ENCODE data around the gene NUDT16L1. TPM values are rescaled to one million over a fixed set of nuclear protein-coding genes. Genes with fewer than 3 reads are reported as not detected.

The NUDT16L1 gene
- total and polyA plus RNA-seq, 2 donors (not counting 1 experiment from before 2014, with no cell fraction given) = 14.0 to 21.5 TPM

DNA sequence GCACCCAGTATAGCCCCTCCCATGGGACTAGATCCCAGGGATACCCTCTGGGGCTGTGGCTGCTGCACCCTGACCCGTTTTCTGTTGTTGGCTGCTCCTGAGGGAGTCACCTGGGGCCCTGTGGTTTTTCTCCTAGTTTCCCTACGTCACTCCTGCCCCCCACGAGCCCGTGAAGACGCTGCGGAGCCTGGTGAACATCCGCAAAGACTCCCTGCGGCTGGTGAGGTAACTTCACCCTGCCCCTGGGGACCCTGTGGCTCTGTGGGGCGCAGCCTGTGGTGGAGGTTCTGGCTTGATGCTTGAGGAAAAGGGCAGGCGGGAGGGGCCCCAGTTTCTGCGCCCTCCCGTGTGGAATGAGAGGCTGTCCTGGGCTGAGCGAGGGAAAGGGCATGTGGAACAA is 41.5 kb upstream of the NUDT16L1 start:
- no peaks in the 10 kb centered on the region for H3K27me3 ChIP-seq (ENCODE audit: control insufficient read depth, insufficient read depth, low read length)
- H2AFZ ChIP-seq (ENCODE audit: low read length) = no peak overlapping the region
- H3K79me2 ChIP-seq (ENCODE audit: control insufficient read depth, insufficient read depth, low read length) = peaks cover 6% of the 10 kb centered on the region
- H3K27ac ChIP-seq (ENCODE audit: insufficient read depth, low read length) = no peak overlapping the region
- H3K4me1 ChIP-seq (ENCODE audit: control insufficient read depth, extremely low read depth, insufficient read depth, low read length) = no peaks in the 10 kb centered on the region
- peaks cover 15% of the 10 kb centered on the region for H3K36me3 ChIP-seq (ENCODE audit: control insufficient read depth, insufficient read depth, low read length)
- H3K4me3 ChIP-seq (replicated peaks in 1 of 4; ENCODE audit: control extremely low read depth in 1 of 4, insufficient read depth in 1 of 4, low read depth in 3 of 4, low read length in 4 of 4) = no peak overlapping the region
- H3K9ac ChIP-seq (ENCODE audit: insufficient read depth, low read length) = no peak overlapping the region
- H3K4me2 ChIP-seq (ENCODE audit: extremely low read depth, insufficient read depth, low read length) = no peak overlapping the region
- DNase-seq (ENCODE audit: low read depth in 2 of 2) = no peak
- TF ChIP-seq, protein P1, sequence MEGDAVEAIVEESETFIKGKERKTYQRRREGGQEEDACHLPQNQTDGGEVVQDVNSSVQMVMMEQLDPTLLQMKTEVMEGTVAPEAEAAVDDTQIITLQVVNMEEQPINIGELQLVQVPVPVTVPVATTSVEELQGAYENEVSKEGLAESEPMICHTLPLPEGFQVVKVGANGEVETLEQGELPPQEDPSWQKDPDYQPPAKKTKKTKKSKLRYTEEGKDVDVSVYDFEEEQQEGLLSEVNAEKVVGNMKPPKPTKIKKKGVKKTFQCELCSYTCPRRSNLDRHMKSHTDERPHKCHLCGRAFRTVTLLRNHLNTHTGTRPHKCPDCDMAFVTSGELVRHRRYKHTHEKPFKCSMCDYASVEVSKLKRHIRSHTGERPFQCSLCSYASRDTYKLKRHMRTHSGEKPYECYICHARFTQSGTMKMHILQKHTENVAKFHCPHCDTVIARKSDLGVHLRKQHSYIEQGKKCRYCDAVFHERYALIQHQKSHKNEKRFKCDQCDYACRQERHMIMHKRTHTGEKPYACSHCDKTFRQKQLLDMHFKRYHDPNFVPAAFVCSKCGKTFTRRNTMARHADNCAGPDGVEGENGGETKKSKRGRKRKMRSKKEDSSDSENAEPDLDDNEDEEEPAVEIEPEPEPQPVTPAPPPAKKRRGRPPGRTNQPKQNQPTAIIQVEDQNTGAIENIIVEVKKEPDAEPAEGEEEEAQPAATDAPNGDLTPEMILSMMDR (conservative IDR thresholded peaks at IDR 0.05 in 1 of 2, IDR thresholded peaks at IDR 0.05 in 1 of 2; ENCODE audit: low read depth in 1 of 2, low read length in 2 of 2) = no peak
- TF ChIP-seq EZH2 (IDR thresholded peaks at IDR 0.05; ENCODE audit: low read length, missing control alignments) = no peak
- H3K9me3 ChIP-seq (ENCODE audit: control insufficient read depth, insufficient read depth, low read depth, low read length) = no peaks in the 10 kb centered on the region
- no peaks in the 10 kb centered on the region for H4K20me1 ChIP-seq (ENCODE audit: control insufficient read depth, extremely low read depth, insufficient read depth, low read length)

DNA sequence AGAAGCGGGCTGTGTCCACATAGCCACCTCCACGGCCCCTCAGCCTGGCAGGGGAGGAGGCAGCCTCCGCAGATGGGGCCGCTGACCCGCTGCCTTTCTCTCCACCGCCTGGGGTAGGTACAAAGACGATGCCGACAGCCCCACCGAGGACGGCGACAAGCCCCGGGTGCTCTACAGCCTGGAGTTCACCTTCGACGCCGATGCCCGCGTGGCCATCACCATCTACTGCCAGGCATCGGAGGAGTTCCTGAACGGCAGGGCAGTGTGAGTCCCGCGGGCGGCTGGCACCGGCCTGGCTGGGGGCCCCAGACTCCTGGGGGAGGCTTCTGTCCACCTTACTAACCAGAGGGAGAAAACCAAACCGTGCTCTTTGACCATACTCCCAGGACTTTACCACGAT is 40.8 kb upstream of the NUDT16L1 start:
- Histone ChIP-seq H3K36me3 (ENCODE audit: control insufficient read depth, insufficient read depth, low read length) (peaks cover 19% of the 10 kb centered on the region), H3K4me3 (replicated peaks in 1 of 4; ENCODE audit: control extremely low read depth in 1 of 4, insufficient read depth in 1 of 4, low read depth in 3 of 4, low read length in 4 of 4) (no peak overlapping the region)

DNA sequence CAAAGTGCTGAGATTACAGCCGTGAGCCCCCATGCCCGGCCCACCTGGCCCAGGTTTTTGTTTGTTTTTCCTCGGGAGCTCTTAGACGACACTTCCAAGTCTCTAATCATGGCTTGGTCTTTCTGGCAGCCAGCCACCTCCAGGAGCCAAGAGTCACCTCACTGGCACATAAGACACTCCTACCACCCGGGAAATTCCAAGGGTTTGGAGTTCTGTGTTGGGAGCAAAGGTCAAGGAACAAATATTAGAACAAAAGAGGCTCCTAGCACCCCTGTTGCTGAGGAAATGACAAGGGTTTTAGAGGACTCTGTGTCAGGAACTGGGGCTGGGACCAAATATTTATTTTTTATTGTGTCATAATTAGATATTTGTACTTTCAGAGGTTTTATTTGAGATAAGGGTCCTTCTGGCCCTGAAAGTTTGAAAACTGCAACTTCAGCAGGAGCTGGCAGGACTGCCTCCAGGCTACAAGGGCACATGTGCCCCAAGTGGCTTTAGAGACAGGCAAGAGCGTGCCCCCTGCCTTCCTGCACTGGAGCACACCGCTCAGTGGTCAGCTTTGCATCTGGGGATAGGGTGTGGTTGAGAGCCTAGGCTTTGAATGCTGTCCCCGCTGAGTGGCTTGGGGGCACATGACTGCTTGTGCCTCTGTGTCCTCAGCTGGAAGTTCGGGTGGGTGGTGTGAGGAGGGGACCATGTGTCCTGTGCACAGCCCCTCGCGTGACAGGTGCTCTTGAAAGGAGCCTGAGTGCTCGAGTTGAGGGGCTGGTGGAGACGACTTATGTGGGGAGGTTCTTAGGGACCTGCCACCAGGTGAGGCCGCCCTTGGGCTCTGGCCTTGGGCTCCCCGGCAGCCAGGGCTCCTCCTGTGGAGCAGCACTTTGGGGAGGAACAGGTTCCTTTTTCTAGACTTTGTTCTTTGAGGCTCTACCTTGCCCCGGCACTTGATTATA is 39.1 kb upstream of the NUDT16L1 start:
- Histone ChIP-seq H2AFZ (ENCODE audit: low read length) (no peak overlapping the region), H3K9me3 (ENCODE audit: control insufficient read depth, insufficient read depth, low read depth, low read length) (no peaks in the 10 kb centered on the region), H3K4me2 (ENCODE audit: extremely low read depth, insufficient read depth, low read length) (no peak overlapping the region), H3K27me3 (ENCODE audit: control insufficient read depth, insufficient read depth, low read length) (no peaks in the 10 kb centered on the region), H3K4me1 (ENCODE audit: control insufficient read depth, extremely low read depth, insufficient read depth, low read length) (no peaks in the 10 kb centered on the region), H3K27ac (ENCODE audit: insufficient read depth, low read length) (no peak overlapping the region), H3K36me3 (ENCODE audit: control insufficient read depth, insufficient read depth, low read length) (peaks cover 19% of the 10 kb centered on the region), H3K79me2 (ENCODE audit: control insufficient read depth, insufficient read depth, low read length) (no peaks in the 10 kb centered on the region), H3K9ac (ENCODE audit: insufficient read depth, low read length) (no peak overlapping the region), H4K20me1 (ENCODE audit: control insufficient read depth, extremely low read depth, insufficient read depth, low read length) (no peaks in the 10 kb centered on the region), H3K4me3 (replicated peaks in 1 of 4; ENCODE audit: control extremely low read depth in 1 of 4, insufficient read depth in 1 of 4, low read depth in 3 of 4, low read length in 4 of 4) (no peak overlapping the region)
- DNase-seq (ENCODE audit: low read depth in 2 of 2) = no peak
- TF ChIP-seq EZH2 (IDR thresholded peaks at IDR 0.05; ENCODE audit: low read length, missing control alignments) = no peak
- TF ChIP-seq, protein P1 (conservative IDR thresholded peaks at IDR 0.05 in 1 of 2, IDR thresholded peaks at IDR 0.05 in 1 of 2; ENCODE audit: low read depth in 1 of 2, low read length in 2 of 2) = no peak

More for the DNA sequence above, 40.8 kb upstream of the NUDT16L1 start:
- Histone ChIP-seq H4K20me1 (ENCODE audit: control insufficient read depth, extremely low read depth, insufficient read depth, low read length) (no peaks in the 10 kb centered on the region), H2AFZ (ENCODE audit: low read length) (no peak overlapping the region), H3K27ac (ENCODE audit: insufficient read depth, low read length) (no peak overlapping the region), H3K79me2 (ENCODE audit: control insufficient read depth, insufficient read depth, low read length) (peaks cover 3% of the 10 kb centered on the region), H3K27me3 (ENCODE audit: control insufficient read depth, insufficient read depth, low read length) (no peaks in the 10 kb centered on the region), H3K4me2 (ENCODE audit: extremely low read depth, insufficient read depth, low read length) (no peak overlapping the region), H3K9ac (ENCODE audit: insufficient read depth, low read length) (no peak overlapping the region), H3K4me1 (ENCODE audit: control insufficient read depth, extremely low read depth, insufficient read depth, low read length) (no peaks in the 10 kb centered on the region), H3K9me3 (ENCODE audit: control insufficient read depth, insufficient read depth, low read depth, low read length) (no peaks in the 10 kb centered on the region)
- TF ChIP-seq EZH2 (IDR thresholded peaks at IDR 0.05; ENCODE audit: low read length, missing control alignments) = no peak
- TF ChIP-seq, protein P1 (conservative IDR thresholded peaks at IDR 0.05 in 1 of 2, IDR thresholded peaks at IDR 0.05 in 1 of 2; ENCODE audit: low read depth in 1 of 2, low read length in 2 of 2) = no peak
- no peak for DNase-seq (ENCODE audit: low read depth in 2 of 2)

Measured in fibroblast of lung (primary cell).